Measurements from ENCODE around the gene CST3.

The CST3 gene

GRCh38 chr20:23654000-23654399, 16.2 kb upstream of the CST3 start:
- TF ChIP-seq FOXP2 (optimal IDR thresholded peaks at IDR 0.05; ENCODE audit: borderline replicate concordance, extremely low read depth, extremely low read length, insufficient read depth) (no peak), POLR2AphosphoS5 (IDR thresholded peaks at IDR 0.05; ENCODE audit: low read depth, low read length) (no peak), SIN3A (IDR thresholded peaks at IDR 0.05; ENCODE audit: borderline replicate concordance, insufficient read depth, low read length) (no peak), TAF1 (IDR thresholded peaks at IDR 0.05; ENCODE audit: borderline replicate concordance, insufficient read depth, low read length) (no peak)
- TF ChIP-seq, protein P1, sequence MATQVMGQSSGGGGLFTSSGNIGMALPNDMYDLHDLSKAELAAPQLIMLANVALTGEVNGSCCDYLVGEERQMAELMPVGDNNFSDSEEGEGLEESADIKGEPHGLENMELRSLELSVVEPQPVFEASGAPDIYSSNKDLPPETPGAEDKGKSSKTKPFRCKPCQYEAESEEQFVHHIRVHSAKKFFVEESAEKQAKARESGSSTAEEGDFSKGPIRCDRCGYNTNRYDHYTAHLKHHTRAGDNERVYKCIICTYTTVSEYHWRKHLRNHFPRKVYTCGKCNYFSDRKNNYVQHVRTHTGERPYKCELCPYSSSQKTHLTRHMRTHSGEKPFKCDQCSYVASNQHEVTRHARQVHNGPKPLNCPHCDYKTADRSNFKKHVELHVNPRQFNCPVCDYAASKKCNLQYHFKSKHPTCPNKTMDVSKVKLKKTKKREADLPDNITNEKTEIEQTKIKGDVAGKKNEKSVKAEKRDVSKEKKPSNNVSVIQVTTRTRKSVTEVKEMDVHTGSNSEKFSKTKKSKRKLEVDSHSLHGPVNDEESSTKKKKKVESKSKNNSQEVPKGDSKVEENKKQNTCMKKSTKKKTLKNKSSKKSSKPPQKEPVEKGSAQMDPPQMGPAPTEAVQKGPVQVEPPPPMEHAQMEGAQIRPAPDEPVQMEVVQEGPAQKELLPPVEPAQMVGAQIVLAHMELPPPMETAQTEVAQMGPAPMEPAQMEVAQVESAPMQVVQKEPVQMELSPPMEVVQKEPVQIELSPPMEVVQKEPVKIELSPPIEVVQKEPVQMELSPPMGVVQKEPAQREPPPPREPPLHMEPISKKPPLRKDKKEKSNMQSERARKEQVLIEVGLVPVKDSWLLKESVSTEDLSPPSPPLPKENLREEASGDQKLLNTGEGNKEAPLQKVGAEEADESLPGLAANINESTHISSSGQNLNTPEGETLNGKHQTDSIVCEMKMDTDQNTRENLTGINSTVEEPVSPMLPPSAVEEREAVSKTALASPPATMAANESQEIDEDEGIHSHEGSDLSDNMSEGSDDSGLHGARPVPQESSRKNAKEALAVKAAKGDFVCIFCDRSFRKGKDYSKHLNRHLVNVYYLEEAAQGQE (IDR thresholded peaks at IDR 0.05; ENCODE audit: insufficient read depth in 1 of 2, low read depth in 2 of 2, low read length in 2 of 2), result no peak

GRCh38 chr20:23653400-23653938, 15.7 kb upstream of the CST3 start:
- TF ChIP-seq SIN3A (IDR thresholded peaks at IDR 0.05; ENCODE audit: borderline replicate concordance, insufficient read depth, low read length), result no peak
- no peak for TF ChIP-seq FOXP2 (optimal IDR thresholded peaks at IDR 0.05; ENCODE audit: borderline replicate concordance, extremely low read depth, extremely low read length, insufficient read depth)
- TF ChIP-seq TAF1 (IDR thresholded peaks at IDR 0.05; ENCODE audit: borderline replicate concordance, insufficient read depth, low read length), result no peak
- TF ChIP-seq, protein P1 (IDR thresholded peaks at IDR 0.05; ENCODE audit: insufficient read depth in 1 of 2, low read depth in 2 of 2, low read length in 2 of 2), result no peak
- no peak for TF ChIP-seq POLR2AphosphoS5 (IDR thresholded peaks at IDR 0.05; ENCODE audit: low read depth, low read length)

DNA sequence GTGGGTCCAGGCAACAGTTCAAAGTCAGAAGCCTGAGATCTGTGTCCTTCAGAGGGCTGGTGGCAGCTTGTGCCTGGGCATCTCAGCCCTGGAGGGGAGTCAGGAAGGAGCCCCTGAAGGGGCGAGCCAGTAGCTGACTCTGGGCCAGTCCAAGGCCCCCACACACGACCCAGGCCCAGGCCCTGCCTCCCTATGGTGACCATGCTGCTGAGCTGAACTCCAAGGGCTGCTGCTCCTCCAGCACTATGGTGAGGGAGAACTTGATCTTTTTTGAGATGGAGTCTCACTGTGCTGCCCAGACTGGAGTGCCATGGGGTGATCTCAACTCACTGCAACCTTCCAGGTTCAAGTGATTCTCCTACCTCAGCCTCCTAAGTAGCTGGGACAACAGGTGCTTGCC, 15.2 kb upstream of the CST3 start:
- TF ChIP-seq TAF1 (IDR thresholded peaks at IDR 0.05; ENCODE audit: borderline replicate concordance, insufficient read depth, low read length) (no peak), FOXP2 (optimal IDR thresholded peaks at IDR 0.05; ENCODE audit: borderline replicate concordance, extremely low read depth, extremely low read length, insufficient read depth) (no peak), SIN3A (IDR thresholded peaks at IDR 0.05; ENCODE audit: borderline replicate concordance, insufficient read depth, low read length) (no peak), POLR2AphosphoS5 (IDR thresholded peaks at IDR 0.05; ENCODE audit: low read depth, low read length) (no peak)
- TF ChIP-seq, protein P1 (IDR thresholded peaks at IDR 0.05; ENCODE audit: insufficient read depth in 1 of 2, low read depth in 2 of 2, low read length in 2 of 2), result no peak

GRCh38 chr20:23652371-23652770, 14.6 kb upstream of the CST3 start:
- TF ChIP-seq TAF1 (IDR thresholded peaks at IDR 0.05; ENCODE audit: borderline replicate concordance, insufficient read depth, low read length), result no peak
- no peak for TF ChIP-seq POLR2AphosphoS5 (IDR thresholded peaks at IDR 0.05; ENCODE audit: low read depth, low read length)
- TF ChIP-seq, protein P1 (IDR thresholded peaks at IDR 0.05; ENCODE audit: insufficient read depth in 1 of 2, low read depth in 2 of 2, low read length in 2 of 2), result no peak

DNA sequence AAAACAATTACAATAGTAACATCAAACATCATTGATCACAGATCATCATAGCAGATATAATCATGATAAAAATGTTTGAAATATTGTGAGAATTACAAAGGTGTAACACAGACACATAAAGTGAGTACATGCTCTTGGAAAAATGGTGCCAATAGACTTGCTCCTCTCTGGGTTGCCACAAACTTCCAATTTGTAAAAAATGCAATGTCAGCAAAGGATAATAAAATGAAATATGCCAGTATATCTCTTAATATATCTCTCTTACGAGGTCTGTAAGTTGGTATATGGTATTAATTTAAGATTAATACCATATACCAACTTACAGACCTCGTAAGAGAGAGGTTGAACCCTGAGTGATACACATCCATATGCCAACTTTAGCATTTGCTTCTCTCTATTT, 13.4 kb upstream of the CST3 start:
- TF ChIP-seq TAF1 (IDR thresholded peaks at IDR 0.05; ENCODE audit: borderline replicate concordance, insufficient read depth, low read length) (no peak), POLR2AphosphoS5 (IDR thresholded peaks at IDR 0.05; ENCODE audit: low read depth, low read length) (no peak), SIN3A (IDR thresholded peaks at IDR 0.05; ENCODE audit: borderline replicate concordance, insufficient read depth, low read length) (no peak), FOXP2 (optimal IDR thresholded peaks at IDR 0.05; ENCODE audit: borderline replicate concordance, extremely low read depth, extremely low read length, insufficient read depth) (no peak)
- TF ChIP-seq, protein P1 (IDR thresholded peaks at IDR 0.05; ENCODE audit: insufficient read depth in 1 of 2, low read depth in 2 of 2, low read length in 2 of 2), result no peak

Measured in PFSK-1 (cell line).